Type B pancreatic cell (in vitro differentiated cells): ENCODE results near the gene DAZAP1. TPM values are rescaled to one million over a fixed set of nuclear protein-coding genes. Genes with fewer than 3 reads are reported as not detected.

Experiments used
- DNase-seq: peaks from one replicate; pipeline ENCODE4 v3.0.0; 2021; ENCODE audit warnings: mixed read lengths; ENCODE audit not compliant: unreplicated experiment; ENCODE audit errors: extremely low spot score
- H3K27ac Mint-ChIP-seq: 2 replicates; pipeline ENCODE4 v1.8.0; 2021; ENCODE audit warnings: mild to moderate bottlenecking, mixed read lengths
- H3K27me3 Mint-ChIP-seq: 2 replicates; pipeline ENCODE4 v1.8.0; 2021; ENCODE audit warnings: mixed read lengths
- H3K36me3 Mint-ChIP-seq: 2 replicates; pipeline ENCODE4 v1.8.0; 2021; ENCODE audit warnings: mixed read lengths
- H3K4me1 Mint-ChIP-seq: one replicate; pipeline ENCODE4 v1.8.0; 2021; ENCODE audit warnings: mixed read lengths; ENCODE audit not compliant: unreplicated experiment
- H3K4me3 Mint-ChIP-seq: 2 replicates; pipeline ENCODE4 v1.8.0; 2021; ENCODE audit warnings: mild to moderate bottlenecking, mixed read lengths
- H3K9me3 Mint-ChIP-seq: 2 replicates; pipeline ENCODE4 v1.8.0; 2021; ENCODE audit warnings: mixed read lengths
- CTCF ChIP-seq: fragments of 200-600 bp; sonication (generic); conservative IDR thresholded peaks from 2 replicates; pipeline ENCODE4 v1.5.0; 2021; ENCODE audit warnings: antibody characterized with exemption, mild to moderate bottlenecking
- total RNA-seq: library from RNA; stranded (reverse); gene quantifications from 2 replicates; pipeline ENCODE4 v1.2.1, GENCODE V29; 2021; ENCODE audit warnings: low replicate concordance

Gene DAZAP1
- total RNA-seq, 1 donor from 2014 or later, result 124 TPM

GRCh38 chr19:1366899-1367870, 40.2 kb upstream of the DAZAP1 start:
- Mint-ChIP-seq H3K27ac (no peak overlapping the region), H3K36me3 (peaks cover 3% of the 10 kb centered on the region), H3K9me3 (no peaks in the 10 kb centered on the region), H3K4me1 (peaks cover under 1% of the 10 kb centered on the region), H3K27me3 (no peaks in the 10 kb centered on the region), H3K4me3 (no peak overlapping the region)
- TF ChIP-seq CTCF, result no peak
- DNase-seq, result no peak

GRCh38 chr19:1369214-1369805, 38.1 kb upstream of the DAZAP1 start:
- no peaks in the 10 kb centered on the region for H3K4me1 Mint-ChIP-seq
- no peaks in the 10 kb centered on the region for H3K27me3 Mint-ChIP-seq
- DNase-seq, result no peak
- no peak overlapping the region for H3K4me3 Mint-ChIP-seq
- H3K9me3 Mint-ChIP-seq, result no peaks in the 10 kb centered on the region
- H3K27ac Mint-ChIP-seq, result no peak overlapping the region
- H3K36me3 Mint-ChIP-seq, result peaks cover 6% of the 10 kb centered on the region
- TF ChIP-seq CTCF, result no peak

- H3K9me3 Mint-ChIP-seq, result no peaks in the 10 kb centered on the region
- H3K27me3 Mint-ChIP-seq, result no peaks in the 10 kb centered on the region
- peaks cover 8% of the 10 kb centered on the region for H3K36me3 Mint-ChIP-seq
- no peak for DNase-seq
- no peak overlapping the region for H3K27ac Mint-ChIP-seq
- H3K4me3 Mint-ChIP-seq, result no peak overlapping the region
- no peak for TF ChIP-seq CTCF
- H3K4me1 Mint-ChIP-seq, result no peaks in the 10 kb centered on the region
These were observed 36.6 kb upstream of the DAZAP1 start for GRCh38 chr19:1370579-1371361.

GRCh38 chr19:1373042-1373533, 34.3 kb upstream of the DAZAP1 start:
- Mint-ChIP-seq H3K36me3 (peaks cover 12% of the 10 kb centered on the region), H3K27me3 (no peaks in the 10 kb centered on the region), H3K9me3 (no peaks in the 10 kb centered on the region), H3K27ac (no peak overlapping the region), H3K4me1 (no peaks in the 10 kb centered on the region), H3K4me3 (no peak overlapping the region)
- no peak for DNase-seq
- TF ChIP-seq CTCF, result no peak

GRCh38 chr19:1373534-1374249, 33.7 kb upstream of the DAZAP1 start:
- H3K27ac Mint-ChIP-seq, result no peak overlapping the region
- TF ChIP-seq CTCF, result no peak

More at GRCh38 chr19:1373534-1374249, 33.7 kb upstream of the DAZAP1 start:
- Mint-ChIP-seq H3K4me3 (no peak overlapping the region), H3K4me1 (no peaks in the 10 kb centered on the region), H3K9me3 (no peaks in the 10 kb centered on the region), H3K36me3 (peaks cover 12% of the 10 kb centered on the region), H3K27me3 (no peaks in the 10 kb centered on the region)
- no peak for DNase-seq
